MM.1S (cell line): ENCODE data around the gene PADI4.

Experiments used
- CTCF ChIP-seq: fragments of 300-600 bp; sonication (generic); IDR thresholded peaks from 2 replicates; pipeline ENCODE4 v1.5.1; 2016; ENCODE audit warnings: antibody characterized with exemption, low read length, mixed read lengths
- EZH2phosphoT487 ChIP-seq: fragments of 300-600 bp; sonication (generic); IDR thresholded peaks from 2 replicates; pipeline ENCODE4 v1.6.1; 2018; ENCODE audit warnings: antibody characterized with exemption, low read length

GRCh38 chr1:17339521-17339920 is 31.5 kb downstream of the PADI4 start:
- TF ChIP-seq EZH2phosphoT487: no peak
- no peak for TF ChIP-seq CTCF
